A673 (cell line): ENCODE results near the gene GABRP. TPM values are rescaled to one million over a fixed set of nuclear protein-coding genes. Genes with fewer than 3 reads are reported as not detected.

Experiments
- BruUV-seq: library from RNA; stranded (reverse); fragments of 400-500 nt; replicated peaks from 2 replicates; lab custom pipeline; 2021; lab: Mats Ljungman, UMichigan
- CTCF ChIA-PET: fragments of 300-600 bp; sonication (Branson Sonifier 250); formaldehyde crosslinking; loops from one replicate; lab custom pipeline; 2022; ENCODE audit warnings: antibody characterized with exemption; lab: Charles Lee
- POLR2A ChIA-PET: fragments of 300-600 bp; sonication (Branson Sonifier 250); formaldehyde crosslinking; loops from one replicate; lab custom pipeline; 2022; ENCODE audit warnings: antibody characterized with exemption; ENCODE audit not compliant: low non-redundant PET; lab: Charles Lee
- DNase-seq: peaks from one replicate; pipeline ENCODE4 v3.0.0-alpha.2; 2015; ENCODE audit warnings: low spot score
- H3K27ac ChIP-seq: fragments of 200-600 bp; sonication (generic); 2 replicates; pipeline ENCODE4 v1.5.1; 2016; ENCODE audit warnings: mixed run types, low read depth, mild to moderate bottlenecking, mixed read lengths, antibody characterized with exemption, low read length; ENCODE audit not compliant: poor library complexity, severe bottlenecking
- H3K27me3 ChIP-seq: fragments of 200-600 bp; sonication (generic); replicated peaks from 2 replicates; pipeline ENCODE4 v1.6.1; 2017; ENCODE audit warnings: mixed run types, low read depth, mild to moderate bottlenecking, mixed read lengths, antibody characterized with exemption, low read length; ENCODE audit not compliant: insufficient read depth, poor library complexity
- H3K36me3 ChIP-seq: fragments of 200-600 bp; sonication (generic); 2 replicates; pipeline ENCODE4 v1.6.1; 2016; ENCODE audit warnings: mixed run types, mild to moderate bottlenecking, mixed read lengths, antibody characterized with exemption, low read length; ENCODE audit not compliant: insufficient read depth, poor library complexity, severe bottlenecking
- H3K4me1 ChIP-seq: fragments of 200-600 bp; sonication (generic); 2 replicates; pipeline ENCODE4 v1.6.1; 2017; ENCODE audit warnings: mixed run types, mild to moderate bottlenecking, mixed read lengths, antibody characterized with exemption, low read length; ENCODE audit not compliant: insufficient read depth, poor library complexity, severe bottlenecking
- H3K4me3 ChIP-seq: fragments of 200-600 bp; sonication (generic); 2 replicates; pipeline ENCODE4 v1.5.1; 2016; ENCODE audit warnings: low read depth, mixed run types, mild to moderate bottlenecking, mixed read lengths, low read length; ENCODE audit not compliant: poor library complexity, severe bottlenecking
- H3K9me3 ChIP-seq: fragments of 200-600 bp; sonication (generic); 2 replicates; pipeline ENCODE4 v1.6.1; 2016; ENCODE audit warnings: mixed run types, low read depth, mild to moderate bottlenecking, mixed read lengths, antibody characterized with exemption, low read length; ENCODE audit not compliant: poor library complexity, severe bottlenecking
- EZH2 ChIP-seq: fragments of 200-600 bp; sonication (generic); IDR thresholded peaks from 2 replicates; pipeline ENCODE4 v1.6.1; 2017; ENCODE audit warnings: borderline replicate concordance, low read depth, mild to moderate bottlenecking, mixed read lengths, antibody characterized with exemption, low read length; ENCODE audit not compliant: poor library complexity, severe bottlenecking
- intact Hi-C: fragments of 100-400 bp; cut with micrococcal nuclease; formaldehyde crosslinking; loops from one replicate; pipeline ENCODE4 v1.10.0; 2022; ENCODE audit not compliant: unreplicated experiment
- total RNA-seq: library from RNA; stranded (reverse); gene quantifications from 2 replicates; pipeline ENCODE4 v1.2.3, GENCODE V29; 2021
- TF ChIP-seq, protein P1 (sequence below): fragments of 300-800, 200-600 bp; sonication (generic); conservative IDR thresholded peaks from 2 replicates; pipeline ENCODE4 v1.5.1; 2017; ENCODE audit warnings: low read depth, mild to moderate bottlenecking, antibody characterized with exemption, low read length, moderate library complexity, mixed read lengths

Gene GABRP
- total RNA-seq, 1 experiment from 2014 or later, result 0.09 TPM

DNA sequence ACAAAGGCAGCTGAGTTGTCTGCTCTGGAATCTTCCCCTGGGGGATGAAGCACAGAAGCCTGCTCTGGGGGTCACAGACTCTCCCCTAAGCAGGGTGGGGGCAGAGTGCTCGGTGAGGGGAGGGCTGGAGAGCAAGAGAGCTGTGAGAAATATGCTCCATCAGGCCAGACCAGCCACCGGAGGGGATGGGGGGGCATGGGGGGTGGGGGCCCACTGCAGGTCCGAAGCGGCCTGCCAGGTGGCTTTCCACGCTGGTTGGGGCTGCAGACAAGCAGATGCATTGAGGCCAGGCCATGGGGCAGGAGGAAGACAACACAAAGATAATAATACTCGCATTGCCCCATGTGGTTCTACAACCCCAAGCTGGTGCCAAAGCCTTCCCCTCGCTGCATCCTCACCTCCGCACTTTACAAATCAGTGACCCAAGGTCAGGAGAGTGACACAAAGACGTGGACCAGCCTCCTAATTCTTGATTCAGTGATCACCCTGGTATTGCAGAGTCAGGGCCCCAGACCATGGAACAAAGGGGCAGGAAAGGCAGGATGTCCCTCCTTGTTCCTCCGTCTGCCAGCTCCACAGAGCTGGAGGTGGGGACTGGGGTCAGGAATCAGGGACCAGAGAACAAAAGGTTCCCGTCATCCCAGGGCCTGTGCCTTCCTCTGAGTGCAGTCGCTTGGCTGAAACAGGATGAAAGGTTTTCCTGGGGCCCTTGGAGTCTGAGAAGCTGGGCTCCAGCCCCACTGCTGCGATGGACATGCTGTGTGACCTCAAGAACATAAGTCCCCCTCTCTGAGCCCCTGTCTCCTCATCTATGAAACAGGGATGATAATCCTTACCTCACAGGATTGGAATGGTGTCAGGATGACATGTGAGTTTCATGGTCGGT lies 37.2 kb upstream of the GABRP start:
- H3K27ac ChIP-seq, result no peak overlapping the region
- intact Hi-C loops, result loop anchor here (10.0 kb wide), 1 partner anchor 418 kb away; no protein-coding TSS in a partner anchor
- TF ChIP-seq EZH2, result no peak
- TF ChIP-seq, protein P1, sequence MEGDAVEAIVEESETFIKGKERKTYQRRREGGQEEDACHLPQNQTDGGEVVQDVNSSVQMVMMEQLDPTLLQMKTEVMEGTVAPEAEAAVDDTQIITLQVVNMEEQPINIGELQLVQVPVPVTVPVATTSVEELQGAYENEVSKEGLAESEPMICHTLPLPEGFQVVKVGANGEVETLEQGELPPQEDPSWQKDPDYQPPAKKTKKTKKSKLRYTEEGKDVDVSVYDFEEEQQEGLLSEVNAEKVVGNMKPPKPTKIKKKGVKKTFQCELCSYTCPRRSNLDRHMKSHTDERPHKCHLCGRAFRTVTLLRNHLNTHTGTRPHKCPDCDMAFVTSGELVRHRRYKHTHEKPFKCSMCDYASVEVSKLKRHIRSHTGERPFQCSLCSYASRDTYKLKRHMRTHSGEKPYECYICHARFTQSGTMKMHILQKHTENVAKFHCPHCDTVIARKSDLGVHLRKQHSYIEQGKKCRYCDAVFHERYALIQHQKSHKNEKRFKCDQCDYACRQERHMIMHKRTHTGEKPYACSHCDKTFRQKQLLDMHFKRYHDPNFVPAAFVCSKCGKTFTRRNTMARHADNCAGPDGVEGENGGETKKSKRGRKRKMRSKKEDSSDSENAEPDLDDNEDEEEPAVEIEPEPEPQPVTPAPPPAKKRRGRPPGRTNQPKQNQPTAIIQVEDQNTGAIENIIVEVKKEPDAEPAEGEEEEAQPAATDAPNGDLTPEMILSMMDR, result no peak
- H3K4me1 ChIP-seq, result no peaks in the 10 kb centered on the region
- DNase-seq, result no peak
- CTCF ChIA-PET, result no interaction called here
- BruUV-seq, result no TSS peak
- H3K4me3 ChIP-seq, result no peak overlapping the region
- peaks cover 24% of the 10 kb centered on the region for H3K27me3 ChIP-seq
- no peaks in the 10 kb centered on the region for H3K36me3 ChIP-seq
- POLR2A ChIA-PET, result no interaction called here
- no peaks in the 10 kb centered on the region for H3K9me3 ChIP-seq

DNA sequence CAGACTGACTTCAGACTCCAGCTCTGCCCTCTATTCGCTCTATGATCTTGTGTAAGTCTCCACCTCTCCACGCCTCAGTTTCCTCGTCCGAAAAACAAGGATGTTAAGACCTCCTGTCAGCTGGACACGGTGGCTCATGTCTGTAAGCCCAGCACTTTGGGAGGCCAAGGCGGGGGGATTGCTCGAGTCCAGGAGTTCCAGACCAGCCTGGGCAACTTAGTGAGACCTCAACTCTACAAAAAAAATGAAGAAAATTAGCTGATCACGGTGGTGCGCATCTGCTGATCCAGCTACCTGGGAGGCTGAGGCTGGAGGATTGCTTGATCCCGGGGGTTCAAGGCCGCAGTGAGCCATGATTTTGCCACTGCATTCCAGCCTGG lies 36.6 kb upstream of the GABRP start:
- no TSS peak for BruUV-seq
- no peak for DNase-seq
- Histone ChIP-seq H3K36me3 (no peaks in the 10 kb centered on the region), H3K27ac (no peak overlapping the region), H3K9me3 (no peaks in the 10 kb centered on the region), H3K4me1 (no peaks in the 10 kb centered on the region), H3K4me3 (no peak overlapping the region), H3K27me3 (peaks cover 24% of the 10 kb centered on the region)
- POLR2A ChIA-PET, result no interaction called here
- CTCF ChIA-PET, result no interaction called here
- TF ChIP-seq EZH2, result no peak
- TF ChIP-seq, protein P1, result no peak
- intact Hi-C loops, result loop anchor here (10.0 kb wide), 1 partner anchor 418 kb away; no protein-coding TSS in a partner anchor

DNA sequence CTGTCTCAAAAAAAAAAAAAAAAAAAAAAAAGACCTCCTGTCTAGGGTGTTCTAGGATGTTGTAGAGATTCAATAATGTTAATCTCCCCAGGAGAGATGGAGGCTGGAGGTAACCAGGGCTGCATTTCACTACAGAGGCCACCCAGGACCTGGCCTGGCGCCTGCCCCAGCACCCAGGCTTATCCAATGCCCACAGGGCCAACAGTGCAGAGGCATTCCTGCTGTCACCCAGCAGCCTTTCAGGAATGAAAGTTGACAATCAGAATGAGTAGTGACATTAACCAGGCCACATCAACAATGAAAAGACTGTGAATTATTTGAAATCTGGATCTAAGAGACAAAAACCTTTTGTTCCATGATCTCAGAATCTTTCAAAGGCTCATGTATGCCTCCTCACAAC lies 36.2 kb upstream of the GABRP start:
- no peak for DNase-seq
- TF ChIP-seq, protein P1, result no peak
- TF ChIP-seq EZH2, result no peak
- Histone ChIP-seq H3K27me3 (peaks cover 24% of the 10 kb centered on the region), H3K4me1 (no peaks in the 10 kb centered on the region), H3K4me3 (no peak overlapping the region), H3K36me3 (no peaks in the 10 kb centered on the region), H3K27ac (no peak overlapping the region), H3K9me3 (no peaks in the 10 kb centered on the region)
- intact Hi-C loops, result loop anchor here (10.0 kb wide), 1 partner anchor 417 kb away; no protein-coding TSS in a partner anchor
- ChIA-PET POLR2A (no interaction called here), CTCF (no interaction called here)
- BruUV-seq, result no TSS peak
